NCI-H1694 treated with DMSO at 0.1 percent for 48 hours (cell line): ENCODE results near the gene PTPRCAP.
"Not testable (repeated sequence)": the region's sequence is repeated elsewhere in the genome, so short reads cannot be mapped to it uniquely, and the experiment has no call there.

Experiments
- DNase-seq: peaks from one replicate; lab custom pipeline; 2025; lab: John Stamatoyannopoulos, UW

Gene PTPRCAP

GRCh38 chr11:67409261-67409666 is 28.2 kb downstream of the PTPRCAP start:
- no peak for DNase-seq

GRCh38 chr11:67408437-67409200 is 28.9 kb downstream of the PTPRCAP start:
- no peak for DNase-seq

GRCh38 chr11:67407688-67408163 is 29.8 kb downstream of the PTPRCAP start:
- DNase-seq, result no peak

- DNase-seq, result no peak
Measured at GRCh38 chr11:67406969-67407687, 30.4 kb downstream of the PTPRCAP start.

GRCh38 chr11:67406420-67406968 is 31.0 kb downstream of the PTPRCAP start:
- DNase-seq, result no peak

GRCh38 chr11:67405688-67406339 is 31.7 kb downstream of the PTPRCAP start:
- DNase-seq, result no peak

GRCh38 chr11:67405196-67405567 is 32.3 kb downstream of the PTPRCAP start:
- no peak for DNase-seq

GRCh38 chr11:67404515-67405195 is 32.8 kb downstream of the PTPRCAP start:
- DNase-seq, result no peak

GRCh38 chr11:67403085-67403484 is 34.4 kb downstream of the PTPRCAP start:
- not testable (repeated sequence) for DNase-seq

GRCh38 chr11:67402192-67402839 is 35.2 kb downstream of the PTPRCAP start:
- not testable (repeated sequence) for DNase-seq

- DNase-seq, result peak; percentile 78
Measured at GRCh38 chr11:67401495-67402191, 35.8 kb downstream of the PTPRCAP start, which contains the start of gene PPP1CA. PPP1CA (minus strand) TSS chr11:67401858; CDS start chr11:67401782, 76 bp downstream.

GRCh38 chr11:67400942-67401494 is 36.5 kb downstream of the PTPRCAP start:
- no peak for DNase-seq

- no peak for DNase-seq
Measured at GRCh38 chr11:67400251-67400941, 37.1 kb downstream of the PTPRCAP start.

- DNase-seq, result no peak
Measured at GRCh38 chr11:67398661-67399563, 38.6 kb downstream of the PTPRCAP start.

- no peak for DNase-seq
Measured at GRCh38 chr11:67397986-67398660, 39.4 kb downstream of the PTPRCAP start.

- no peak for DNase-seq
Measured at GRCh38 chr11:67397536-67397935, 39.9 kb downstream of the PTPRCAP start.

GRCh38 chr11:67396587-67397389 is 40.7 kb downstream of the PTPRCAP start:
- DNase-seq, result no peak
